PC-3 (cell line): ENCODE measurements around the gene SMARCD3.

ENCODE experiments used
- CTCF ChIP-seq: fragments of 300-600 bp; sonication (generic); conservative IDR thresholded peaks from 2 replicates; pipeline ENCODE4 v1.5.1; 2017; ENCODE audit warnings: antibody characterized with exemption, low read depth, mild to moderate bottlenecking, low read length
- EZH2 ChIP-seq: fragments of 300-600 bp; sonication (generic); IDR thresholded peaks from one replicate; pipeline ENCODE4 v1.6.1; 2017; ENCODE audit warnings: antibody characterized with exemption, mild to moderate bottlenecking, low read length; ENCODE audit not compliant: unreplicated experiment
- EZH2phosphoT487 ChIP-seq: fragments of 300-600 bp; sonication (generic); IDR thresholded peaks from 2 replicates; pipeline ENCODE4 v1.6.1; 2018; ENCODE audit warnings: mild to moderate bottlenecking, antibody characterized with exemption, low read length, borderline replicate concordance

DNA sequence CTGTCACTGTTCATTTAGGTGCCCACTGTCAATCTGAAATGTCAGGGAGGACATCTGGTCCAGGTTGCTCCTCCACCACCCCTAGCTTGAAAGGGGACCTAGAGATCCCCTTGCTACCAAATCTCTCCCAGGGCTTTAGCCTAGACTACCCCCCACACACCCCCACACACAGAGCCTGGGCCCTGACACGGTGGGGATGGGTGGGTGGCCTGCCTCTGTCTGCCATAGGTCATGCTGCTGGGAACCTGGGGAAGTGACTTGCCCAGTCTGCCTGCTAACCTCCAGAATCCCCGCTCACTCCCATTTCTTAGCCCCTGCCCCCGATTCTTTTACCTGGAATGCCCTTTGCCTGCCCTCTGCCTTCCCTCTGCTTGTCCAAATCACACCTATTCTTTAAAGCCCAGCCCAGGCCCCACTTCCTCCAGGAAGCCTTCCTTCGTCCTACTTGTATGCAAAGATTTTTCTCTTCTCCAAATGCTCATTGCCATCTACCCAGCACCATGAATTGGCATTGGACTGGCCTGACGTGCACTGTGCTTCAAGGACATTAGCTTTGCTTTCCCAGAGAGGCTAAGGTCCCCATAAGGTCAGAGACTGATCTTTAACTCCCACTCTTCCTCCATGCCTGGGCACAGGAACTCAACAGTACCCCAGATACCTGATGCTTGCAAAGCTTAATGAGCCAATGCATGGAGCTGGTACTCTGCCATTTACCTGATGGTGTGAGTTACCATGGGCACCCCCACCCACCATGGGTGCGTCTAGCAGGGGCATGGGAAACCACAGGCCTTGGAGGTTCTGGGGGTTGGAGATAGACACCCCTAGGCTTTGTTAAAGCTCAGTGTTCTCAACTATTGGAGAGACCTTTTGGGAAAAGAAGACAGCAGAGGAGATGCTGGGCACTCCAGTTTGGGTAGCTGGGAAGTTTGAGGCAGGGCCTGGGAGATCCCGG, 2.0 kb upstream of the SMARCD3 start:
- no peak for TF ChIP-seq CTCF
- no peak for TF ChIP-seq EZH2phosphoT487
- no peak for TF ChIP-seq EZH2
